MM.1S (cell line): ENCODE results near the gene SCUBE2.
"Not testable (repeated sequence)": the region's sequence is repeated elsewhere in the genome, so short reads cannot be mapped to it uniquely, and the experiment has no call there.

Experiments
- CTCF ChIP-seq: fragments of 300-600 bp; sonication (generic); IDR thresholded peaks from 2 replicates; pipeline ENCODE4 v1.5.1; 2016; ENCODE audit warnings: antibody characterized with exemption, low read length, mixed read lengths
- EZH2 ChIP-seq: fragments of 300-600 bp; sonication (generic); optimal IDR thresholded peaks from 2 replicates; pipeline ENCODE3; 2017; ENCODE audit warnings: low read depth, mild to moderate bottlenecking, antibody characterized with exemption, low read length, mixed read lengths
- EZH2phosphoT487 ChIP-seq: fragments of 300-600 bp; sonication (generic); IDR thresholded peaks from 2 replicates; pipeline ENCODE4 v1.6.1; 2018; ENCODE audit warnings: antibody characterized with exemption, low read length

DNA sequence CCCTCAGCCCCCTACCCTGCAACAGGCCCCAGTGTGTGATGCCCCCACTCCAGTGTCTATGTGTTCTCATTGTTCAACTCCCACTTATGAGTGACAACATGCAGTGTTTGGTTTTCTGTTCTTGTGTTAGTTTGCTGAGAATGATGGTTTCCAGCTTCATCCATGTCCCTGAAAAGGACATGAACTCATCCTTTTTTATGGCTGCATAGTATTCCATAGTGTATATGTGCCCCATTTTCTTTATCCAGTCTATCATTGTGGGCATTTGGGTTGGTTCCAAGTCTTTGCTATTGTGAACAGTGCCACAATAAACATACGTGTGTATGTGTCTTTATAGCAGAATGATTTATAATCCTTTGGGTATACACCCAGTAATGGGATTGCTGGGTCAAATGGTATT is 81.9 kb downstream of the SCUBE2 start:
- not testable (repeated sequence) for TF ChIP-seq CTCF, EZH2, EZH2phosphoT487
